Liver (tissue), 9 donors: Measurements from ENCODE around the gene EPN3. TPM values are rescaled to one million over a fixed set of nuclear protein-coding genes. Genes with fewer than 3 reads are reported as not detected.

Source experiments
- DNase-seq: peaks from one replicate; pipeline ENCODE4 v3.0.0-alpha.2; 2017; ENCODE audit warnings: low spot score
- H3K27ac ChIP-seq, 2 donors: one replicate each; pipeline ENCODE4 v1.7.0; 2013; ENCODE audit warnings: inconsistent platforms in 2 of 2, low read length in 2 of 2, control low read depth in 1 of 2, low read depth in 1 of 2, mild to moderate bottlenecking in 1 of 2
- H3K27me3 ChIP-seq, 4 donors: one replicate each; pipeline versions ENCODE4 v1.6.1 to v1.7.0; 2013; ENCODE audit warnings: low read length in 3 of 4, inconsistent platforms in 1 of 4, mild to moderate bottlenecking in 1 of 4, moderate library complexity in 1 of 4; ENCODE audit not compliant: control insufficient read depth in 4 of 4, insufficient read depth in 4 of 4
- H3K36me3 ChIP-seq, 4 donors: one replicate each; pipeline versions ENCODE4 v1.6.1 to v1.7.0; 2013; ENCODE audit warnings: low read length in 3 of 4, mild to moderate bottlenecking in 3 of 4, low read depth in 1 of 4, moderate library complexity in 1 of 4; ENCODE audit not compliant: control insufficient read depth in 4 of 4, insufficient read depth in 3 of 4
- H3K4me1 ChIP-seq, 4 donors: one replicate each; pipeline versions ENCODE4 v1.6.1 to v1.7.0; 2013; ENCODE audit warnings: low read length in 3 of 4, mild to moderate bottlenecking in 3 of 4, moderate library complexity in 1 of 4; ENCODE audit not compliant: control insufficient read depth in 4 of 4, insufficient read depth in 4 of 4
- H3K4me3 ChIP-seq, 3 donors: one replicate each; pipeline versions ENCODE4 v1.6.1 to v1.7.0; 2013; ENCODE audit warnings: low read length in 3 of 3, control low read depth in 1 of 3, low read depth in 1 of 3, mild to moderate bottlenecking in 1 of 3
- H3K9ac ChIP-seq, 2 donors: one replicate each; pipeline ENCODE4 v1.7.0; 2013; ENCODE audit warnings: low read length in 2 of 2, mild to moderate bottlenecking in 2 of 2, moderate library complexity in 2 of 2, control low read depth in 1 of 2, low read depth in 1 of 2
- H3K9me3 ChIP-seq, 4 donors: one replicate each; pipeline versions ENCODE4 v1.6.1 to v1.7.0; 2013; ENCODE audit warnings: low read length in 3 of 4; ENCODE audit not compliant: control insufficient read depth in 4 of 4
- GABPA ChIP-seq, 2 donors: IDR thresholded peaks in 1 of 2; conservative IDR thresholded peaks in 1 of 2; 2 replicates each; pipeline ENCODE4 v1.6.1; 2016; ENCODE audit warnings: antibody characterized with exemption in 2 of 2, mild to moderate bottlenecking in 1 of 2, moderate library complexity in 1 of 2
- HNF4G ChIP-seq: IDR thresholded peaks from 2 replicates; pipeline ENCODE4 v1.6.1; 2016; ENCODE audit warnings: antibody characterized with exemption
- JUND ChIP-seq, 2 donors: IDR thresholded peaks; 2 replicates each; pipeline ENCODE4 v1.6.1; 2016; ENCODE audit warnings: antibody characterized with exemption in 2 of 2
- NR2F2 ChIP-seq: IDR thresholded peaks from 2 replicates; pipeline ENCODE4 v1.6.1; 2016; ENCODE audit warnings: antibody characterized with exemption
- SP1 ChIP-seq: IDR thresholded peaks from 2 replicates; pipeline ENCODE4 v1.6.1; 2018; ENCODE audit warnings: antibody characterized with exemption, mild to moderate bottlenecking
- TAF1 ChIP-seq: conservative IDR thresholded peaks from 2 replicates; pipeline ENCODE4 v1.6.1; 2016; ENCODE audit warnings: antibody characterized with exemption, mild to moderate bottlenecking
- WGBS: extraction: QIAGEN DNeasy Blood & Tissue Kit; methylation state at CpG from one replicate; pipeline ENCODE4 v1.1.7; 2013; 5-methylcytosine and 5-hydroxymethylcytosine counted together
- polyA plus RNA-seq, 2 donors: library from polyadenylated mRNA; stranded (reverse) in 1 of 2; unstranded in 1 of 2; fragments of 200-250 nt in 1 of 2; fragments of >200 nt in 1 of 2; fragmentation: Nextera tagmentation in 1 of 2; extraction: Ambion mirVana in 1 of 2; gene quantifications; one replicate each; pipeline versions ENCODE4 v1.2.1 to v1.2.3, GENCODE V29; 2013 to 2015
- total RNA-seq, 2 donors: library from RNA; depleted of rRNA; stranded (reverse); fragments of >200 nt; gene quantifications; one replicate each; pipeline ENCODE4 v1.2.3, GENCODE V29; 2014
- TF ChIP-seq, protein P1 (sequence below): IDR thresholded peaks from 2 replicates; pipeline ENCODE4 v1.6.1; 2016; ENCODE audit warnings: antibody characterized with exemption
- TF ChIP-seq, protein P2 (sequence below): IDR thresholded peaks from 2 replicates; pipeline ENCODE4 v1.6.1; 2016; ENCODE audit warnings: antibody characterized with exemption, mild to moderate bottlenecking
- donor health status: healthy.
- donor health status: healthy.
- donor health status: healthy.
- donor health status: healthy.
- donor health status: healthy.

Gene EPN3
- total and polyA plus RNA-seq, 4 donors, result 0.06 to 0.51 (median 0.33) TPM; not detected in 1

DNA sequence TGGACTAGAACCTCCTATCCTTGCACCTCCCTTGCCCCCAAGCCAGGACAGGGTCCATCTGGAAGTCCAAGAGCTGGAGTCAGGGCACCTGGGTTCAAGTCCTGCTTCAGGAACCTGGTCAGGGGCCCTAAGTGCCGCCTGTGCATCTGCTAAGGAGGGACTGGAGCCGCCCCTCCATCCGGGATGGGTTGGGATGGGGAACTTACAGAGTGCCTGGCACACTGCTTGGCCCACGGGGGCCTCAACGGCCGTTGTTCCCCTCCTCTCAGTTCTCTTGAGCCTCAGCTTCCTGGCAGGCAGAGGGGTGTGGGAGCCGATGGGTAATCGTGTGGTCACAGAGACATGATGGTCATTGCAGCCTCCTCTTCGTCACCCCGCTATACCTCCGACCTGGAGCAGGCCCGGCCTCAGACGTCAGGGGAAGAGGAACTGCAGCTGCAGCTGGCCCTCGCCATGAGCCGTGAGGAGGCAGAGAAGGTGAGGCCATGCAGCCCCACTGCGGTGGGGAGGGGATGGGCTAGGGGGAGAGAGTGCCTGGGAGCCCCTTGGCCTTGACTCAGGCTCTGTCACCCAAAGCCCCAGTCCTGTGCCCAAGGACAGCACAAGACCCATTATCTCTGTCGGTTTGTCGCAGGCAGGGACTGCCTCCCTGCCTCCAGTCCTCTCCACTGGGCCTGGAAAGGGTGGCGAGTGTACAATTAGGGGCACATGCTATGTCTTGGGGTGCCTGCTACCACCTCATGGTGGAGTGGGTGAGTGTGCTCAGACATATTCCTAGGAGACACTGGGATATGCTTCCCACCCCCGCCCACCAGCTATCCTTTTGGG is 5.4 kb downstream of the EPN3 start:
- DNase-seq, result no peak
- Histone ChIP-seq H3K9ac (no peak overlapping the region), H3K27me3 (no peaks in the 10 kb centered on the region), H3K4me1 (peaks cover 4 to 25% (median 18%) of the 10 kb centered on the region in 4 donors), H3K9me3 (no peaks in the 10 kb centered on the region), H3K36me3 (no peaks in the 10 kb centered on the region), H3K4me3 (no peak overlapping the region), H3K27ac (no peak overlapping the region)
- no peak for TF ChIP-seq GABPA (IDR thresholded peaks at IDR 0.05 in 1 of 2, conservative IDR thresholded peaks at IDR 0.05 in 1 of 2)
- 92% methylated on average over 20 of the region's 20 CpGs for WGBS

DNA sequence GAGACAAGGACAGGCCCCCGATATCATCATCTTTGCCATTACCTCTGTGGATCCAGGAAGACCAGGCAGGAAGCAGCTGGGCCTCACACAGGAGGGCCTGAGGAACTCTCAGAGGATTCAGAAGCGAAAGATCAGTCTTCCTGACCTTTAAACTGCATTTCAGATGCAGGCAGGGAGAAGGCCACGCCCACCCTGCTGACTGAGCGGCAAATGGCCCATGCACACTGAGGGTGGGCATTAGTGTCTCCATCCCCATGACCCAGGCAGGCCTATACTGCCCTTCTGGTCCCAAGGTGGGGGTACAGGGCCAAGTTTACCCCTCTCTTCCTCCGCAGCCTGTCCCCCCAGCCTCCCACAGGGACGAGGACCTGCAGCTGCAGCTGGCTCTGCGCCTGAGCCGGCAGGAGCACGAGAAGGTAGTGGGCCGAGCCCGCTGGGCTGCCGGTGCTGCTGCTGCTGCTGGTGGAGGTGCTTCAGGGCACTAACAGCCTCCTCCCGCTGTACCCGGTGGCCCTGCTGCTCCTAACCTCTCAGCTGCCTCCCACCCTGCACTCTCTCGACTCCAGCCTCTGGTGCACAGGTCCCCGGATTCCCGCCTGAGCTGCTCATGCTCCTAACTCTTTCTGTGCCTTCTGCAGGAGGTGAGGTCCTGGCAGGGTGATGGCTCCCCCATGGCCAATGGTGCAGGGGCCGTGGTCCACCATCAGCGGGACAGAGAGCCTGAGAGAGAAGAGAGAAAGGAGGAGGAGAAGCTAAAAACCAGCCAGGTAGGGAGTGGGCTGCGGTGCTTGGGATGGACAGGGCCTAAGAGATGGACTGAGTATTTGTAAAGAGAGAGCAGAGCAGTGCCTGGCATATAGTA is 6.2 kb downstream of the EPN3 start:
- TF ChIP-seq, protein P1, sequence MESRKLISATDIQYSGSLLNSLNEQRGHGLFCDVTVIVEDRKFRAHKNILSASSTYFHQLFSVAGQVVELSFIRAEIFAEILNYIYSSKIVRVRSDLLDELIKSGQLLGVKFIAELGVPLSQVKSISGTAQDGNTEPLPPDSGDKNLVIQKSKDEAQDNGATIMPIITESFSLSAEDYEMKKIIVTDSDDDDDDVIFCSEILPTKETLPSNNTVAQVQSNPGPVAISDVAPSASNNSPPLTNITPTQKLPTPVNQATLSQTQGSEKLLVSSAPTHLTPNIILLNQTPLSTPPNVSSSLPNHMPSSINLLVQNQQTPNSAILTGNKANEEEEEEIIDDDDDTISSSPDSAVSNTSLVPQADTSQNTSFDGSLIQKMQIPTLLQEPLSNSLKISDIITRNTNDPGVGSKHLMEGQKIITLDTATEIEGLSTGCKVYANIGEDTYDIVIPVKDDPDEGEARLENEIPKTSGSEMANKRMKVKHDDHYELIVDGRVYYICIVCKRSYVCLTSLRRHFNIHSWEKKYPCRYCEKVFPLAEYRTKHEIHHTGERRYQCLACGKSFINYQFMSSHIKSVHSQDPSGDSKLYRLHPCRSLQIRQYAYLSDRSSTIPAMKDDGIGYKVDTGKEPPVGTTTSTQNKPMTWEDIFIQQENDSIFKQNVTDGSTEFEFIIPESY, result no peak
- no peak for TF ChIP-seq HNF4G
- no peak for TF ChIP-seq NR2F2
- no peak for TF ChIP-seq TAF1
- TF ChIP-seq, protein P2, sequence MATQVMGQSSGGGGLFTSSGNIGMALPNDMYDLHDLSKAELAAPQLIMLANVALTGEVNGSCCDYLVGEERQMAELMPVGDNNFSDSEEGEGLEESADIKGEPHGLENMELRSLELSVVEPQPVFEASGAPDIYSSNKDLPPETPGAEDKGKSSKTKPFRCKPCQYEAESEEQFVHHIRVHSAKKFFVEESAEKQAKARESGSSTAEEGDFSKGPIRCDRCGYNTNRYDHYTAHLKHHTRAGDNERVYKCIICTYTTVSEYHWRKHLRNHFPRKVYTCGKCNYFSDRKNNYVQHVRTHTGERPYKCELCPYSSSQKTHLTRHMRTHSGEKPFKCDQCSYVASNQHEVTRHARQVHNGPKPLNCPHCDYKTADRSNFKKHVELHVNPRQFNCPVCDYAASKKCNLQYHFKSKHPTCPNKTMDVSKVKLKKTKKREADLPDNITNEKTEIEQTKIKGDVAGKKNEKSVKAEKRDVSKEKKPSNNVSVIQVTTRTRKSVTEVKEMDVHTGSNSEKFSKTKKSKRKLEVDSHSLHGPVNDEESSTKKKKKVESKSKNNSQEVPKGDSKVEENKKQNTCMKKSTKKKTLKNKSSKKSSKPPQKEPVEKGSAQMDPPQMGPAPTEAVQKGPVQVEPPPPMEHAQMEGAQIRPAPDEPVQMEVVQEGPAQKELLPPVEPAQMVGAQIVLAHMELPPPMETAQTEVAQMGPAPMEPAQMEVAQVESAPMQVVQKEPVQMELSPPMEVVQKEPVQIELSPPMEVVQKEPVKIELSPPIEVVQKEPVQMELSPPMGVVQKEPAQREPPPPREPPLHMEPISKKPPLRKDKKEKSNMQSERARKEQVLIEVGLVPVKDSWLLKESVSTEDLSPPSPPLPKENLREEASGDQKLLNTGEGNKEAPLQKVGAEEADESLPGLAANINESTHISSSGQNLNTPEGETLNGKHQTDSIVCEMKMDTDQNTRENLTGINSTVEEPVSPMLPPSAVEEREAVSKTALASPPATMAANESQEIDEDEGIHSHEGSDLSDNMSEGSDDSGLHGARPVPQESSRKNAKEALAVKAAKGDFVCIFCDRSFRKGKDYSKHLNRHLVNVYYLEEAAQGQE, result no peak
- no peak for TF ChIP-seq SP1
- no peak for TF ChIP-seq JUND (IDR thresholded peaks at IDR 0.05)
- 83% methylated on average over 20 of the region's 20 CpGs for WGBS
- no peaks in the 10 kb centered on the region for H3K9me3 ChIP-seq
- DNase-seq, result no peak
- H3K9ac ChIP-seq, result no peak overlapping the region
- no peak overlapping the region for H3K4me3 ChIP-seq
- H3K27ac ChIP-seq, result no peak overlapping the region
- no peaks in the 10 kb centered on the region for H3K36me3 ChIP-seq
- H3K27me3 ChIP-seq, result no peaks in the 10 kb centered on the region
- peaks cover 4 to 17% (median 14%) of the 10 kb centered on the region in 4 donors for H3K4me1 ChIP-seq
